PC-9 (cell line): ENCODE data around the gene BMAL1. TPM values are rescaled to one million over a fixed set of nuclear protein-coding genes. Genes with fewer than 3 reads are reported as not detected.

Experiments used
- BruUV-seq: library from RNA; stranded (reverse); fragments of 400-500 nt; replicated peaks from 2 replicates; lab custom pipeline; 2021; lab: Mats Ljungman, UMichigan
- CTCF ChIA-PET: fragments of 300-600 bp; sonication (Branson Sonifier 250); formaldehyde crosslinking; loops from one replicate; lab custom pipeline; 2022; ENCODE audit warnings: antibody characterized with exemption; lab: Charles Lee
- POLR2A ChIA-PET: fragments of 300-600 bp; sonication (Branson Sonifier 250); formaldehyde crosslinking; loops from one replicate; lab custom pipeline; 2022; ENCODE audit warnings: antibody characterized with exemption; ENCODE audit not compliant: unreplicated experiment; lab: Charles Lee
- DNase-seq, 2 experiments: peaks; one replicate each; pipeline versions ENCODE4 v3.0.0 to v3.0.0-alpha.2; 2015 to 2022; ENCODE audit warnings: mixed read lengths in 1 of 2
- H2AFZ ChIP-seq: fragments of 200-600 bp; sonication (generic); 2 replicates; pipeline ENCODE4 v1.8.1; 2017; ENCODE audit warnings: antibody characterized with exemption
- H3F3A ChIP-seq: fragments of 200-600 bp; sonication (generic); 2 replicates; pipeline ENCODE4 v1.8.1; 2017; ENCODE audit warnings: antibody characterized with exemption, mild to moderate bottlenecking, low read depth; ENCODE audit not compliant: insufficient read depth
- H3K27ac ChIP-seq: fragments of 200-600 bp; sonication (generic); 2 replicates; pipeline ENCODE4 v1.6.1; 2016; ENCODE audit warnings: mixed run types
- H3K27me3 ChIP-seq: fragments of 200-600 bp; sonication (generic); 2 replicates; pipeline ENCODE4 v1.6.1; 2016; ENCODE audit warnings: low read depth, mixed run types; ENCODE audit not compliant: insufficient read depth
- H3K36me3 ChIP-seq: fragments of 200-600 bp; sonication (generic); 2 replicates; pipeline ENCODE4 v1.6.1; 2016; ENCODE audit warnings: low read depth, mixed run types
- H3K4me1 ChIP-seq: fragments of 200-600 bp; sonication (generic); replicated peaks from 2 replicates; pipeline ENCODE4 v1.6.1; 2016; ENCODE audit warnings: mixed run types; ENCODE audit not compliant: insufficient read depth
- H3K4me2 ChIP-seq: fragments of 200-600 bp; sonication (generic); 2 replicates; pipeline ENCODE4 v1.6.1; 2017; ENCODE audit warnings: mixed run types
- H3K4me3 ChIP-seq: fragments of 200-600 bp; sonication (generic); 2 replicates; pipeline ENCODE4 v1.6.1; 2016; ENCODE audit warnings: mixed run types
- H3K79me2 ChIP-seq: fragments of 200-600 bp; sonication (generic); 2 replicates; pipeline ENCODE4 v1.6.1; 2017; ENCODE audit warnings: low read depth, mixed run types
- H3K9me2 ChIP-seq: fragments of 200-600 bp; sonication (generic); 2 replicates; pipeline ENCODE4 v1.8.1; 2017; ENCODE audit warnings: mild to moderate bottlenecking; ENCODE audit not compliant: insufficient read depth
- H3K9me3 ChIP-seq: fragments of 200-600 bp; sonication (generic); 2 replicates; pipeline ENCODE4 v1.8.1; 2016; ENCODE audit warnings: low read depth; ENCODE audit not compliant: insufficient read depth
- H4K20me1 ChIP-seq: fragments of 200-600 bp; sonication (generic); 2 replicates; pipeline ENCODE4 v1.8.1; 2017; ENCODE audit not compliant: insufficient read depth
- EZH2 ChIP-seq: fragments of 200-600 bp; sonication (generic); IDR thresholded peaks from 2 replicates; pipeline ENCODE4 v1.8.0; 2017; ENCODE audit warnings: antibody characterized with exemption, low read depth
- intact Hi-C: fragments of 100-400 bp; cut with micrococcal nuclease; formaldehyde crosslinking; loops from one replicate; pipeline ENCODE4 v1.10.0; 2022; ENCODE audit not compliant: unreplicated experiment
- total RNA-seq: library from RNA; stranded (reverse); gene quantifications from 2 replicates; pipeline ENCODE4 v1.2.3, GENCODE V29; 2021
- TF ChIP-seq, protein P1 (sequence below): fragments of 200-600 bp; sonication (generic); conservative IDR thresholded peaks from 2 replicates; pipeline ENCODE4 v1.6.1; 2017; ENCODE audit warnings: mixed run types, antibody characterized with exemption, mild to moderate bottlenecking, moderate library complexity

BMAL1 gene
- total RNA-seq, 1 experiment from 2014 or later: 15.0 TPM

DNA sequence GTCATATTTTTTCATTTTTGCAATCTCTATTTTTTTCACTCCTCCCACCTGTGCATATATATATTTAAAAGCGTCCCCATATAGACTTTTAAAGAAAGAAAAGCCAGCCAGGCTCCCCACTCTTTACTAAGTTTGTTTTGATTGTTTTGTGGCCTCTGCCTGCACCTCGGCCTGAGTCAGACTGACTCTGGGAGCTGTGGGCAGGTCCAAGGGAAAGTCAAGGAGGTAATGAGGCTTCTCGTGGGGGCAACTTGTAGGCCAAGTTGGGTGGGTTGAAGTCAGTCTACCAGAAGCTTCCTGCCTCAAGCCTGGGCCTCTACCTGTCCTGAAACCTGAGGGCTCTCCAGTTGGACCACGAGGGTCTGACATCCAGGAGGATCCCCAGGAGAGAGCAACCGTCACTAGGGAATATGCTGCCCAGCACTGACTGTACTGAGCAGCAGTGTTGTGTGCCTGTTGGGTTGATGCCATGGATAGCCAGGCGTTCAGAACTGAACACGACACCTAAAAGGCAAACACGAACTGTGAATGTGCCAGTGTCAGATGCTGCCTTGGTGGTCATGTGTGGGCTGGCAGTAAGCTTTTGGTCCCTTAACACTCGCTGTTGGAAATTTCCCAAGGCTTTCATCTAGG is 58.8 kb downstream of the BMAL1 start:
- TF ChIP-seq EZH2: no peak
- TF ChIP-seq, protein P1, sequence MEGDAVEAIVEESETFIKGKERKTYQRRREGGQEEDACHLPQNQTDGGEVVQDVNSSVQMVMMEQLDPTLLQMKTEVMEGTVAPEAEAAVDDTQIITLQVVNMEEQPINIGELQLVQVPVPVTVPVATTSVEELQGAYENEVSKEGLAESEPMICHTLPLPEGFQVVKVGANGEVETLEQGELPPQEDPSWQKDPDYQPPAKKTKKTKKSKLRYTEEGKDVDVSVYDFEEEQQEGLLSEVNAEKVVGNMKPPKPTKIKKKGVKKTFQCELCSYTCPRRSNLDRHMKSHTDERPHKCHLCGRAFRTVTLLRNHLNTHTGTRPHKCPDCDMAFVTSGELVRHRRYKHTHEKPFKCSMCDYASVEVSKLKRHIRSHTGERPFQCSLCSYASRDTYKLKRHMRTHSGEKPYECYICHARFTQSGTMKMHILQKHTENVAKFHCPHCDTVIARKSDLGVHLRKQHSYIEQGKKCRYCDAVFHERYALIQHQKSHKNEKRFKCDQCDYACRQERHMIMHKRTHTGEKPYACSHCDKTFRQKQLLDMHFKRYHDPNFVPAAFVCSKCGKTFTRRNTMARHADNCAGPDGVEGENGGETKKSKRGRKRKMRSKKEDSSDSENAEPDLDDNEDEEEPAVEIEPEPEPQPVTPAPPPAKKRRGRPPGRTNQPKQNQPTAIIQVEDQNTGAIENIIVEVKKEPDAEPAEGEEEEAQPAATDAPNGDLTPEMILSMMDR: no peak
- H3F3A ChIP-seq: peaks cover 34% of the 10 kb centered on the region
- H3K36me3 ChIP-seq: no peaks in the 10 kb centered on the region
- no peak overlapping the region for H3K27ac ChIP-seq
- H3K79me2 ChIP-seq: no peaks in the 10 kb centered on the region
- H4K20me1 ChIP-seq: no peaks in the 10 kb centered on the region
- no TSS peak for BruUV-seq
- POLR2A ChIA-PET: interaction anchor here (0.7 kb wide), 1 partner anchor 218 kb away, joined by 3 read pairs; no protein-coding TSS in a partner anchor
- H3K9me2 ChIP-seq: no peaks in the 10 kb centered on the region
- DNase-seq: no peak
- no peak overlapping the region for H3K4me3 ChIP-seq
- peaks cover 61% of the 10 kb centered on the region for H3K4me1 ChIP-seq
- no peaks in the 10 kb centered on the region for H3K27me3 ChIP-seq
- intact Hi-C loops: loop anchor here (5.0 to 10.0 kb wide), 3 partner anchors 128 to 586 kb away; partner anchors contain the start of gene BTBD10
- CTCF ChIA-PET: interaction anchor here (0.6 to 1.7 kb wide), 2 partner anchors 126 to 926 kb away, joined by 3 to 8 read pairs; no protein-coding TSS in a partner anchor
- no peak overlapping the region for H3K4me2 ChIP-seq
- H3K9me3 ChIP-seq: no peaks in the 10 kb centered on the region
- no peak overlapping the region for H2AFZ ChIP-seq

DNA sequence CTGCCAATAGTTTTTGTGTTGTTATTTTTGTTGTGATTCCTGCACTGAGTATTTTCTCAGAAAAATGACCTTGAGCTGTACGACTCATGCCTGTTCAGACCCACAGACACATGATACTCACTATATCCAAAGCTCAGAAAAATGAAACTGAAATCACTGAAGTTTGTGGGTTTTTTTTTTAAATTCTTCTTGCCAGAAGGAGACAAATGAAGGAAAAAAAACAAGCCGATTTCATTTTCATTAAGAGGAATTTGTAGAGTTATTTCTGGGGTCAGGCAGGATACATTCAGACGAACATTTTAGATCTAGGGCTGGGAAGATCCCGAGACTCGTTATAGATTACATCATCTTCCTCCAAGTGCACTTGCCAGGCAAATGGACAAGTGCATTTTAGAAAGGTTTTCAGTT is 60.4 kb downstream of the BMAL1 start:
- H3K9me2 ChIP-seq: no peaks in the 10 kb centered on the region
- intact Hi-C loops: loop anchor here (5.0 to 10.0 kb wide), 3 partner anchors 127 to 584 kb away; partner anchors contain the start of gene BTBD10
- H2AFZ ChIP-seq: peak overlapping the region; percentile 60; the same call in 1 of the 2 replicates
- TF ChIP-seq, protein P1: no peak
- TF ChIP-seq EZH2: no peak
- H3K27me3 ChIP-seq: no peaks in the 10 kb centered on the region
- peak overlapping the region; percentile 35; the same call in 1 of the 2 replicates for H3K4me3 ChIP-seq
- H3F3A ChIP-seq: peaks cover 21% of the 10 kb centered on the region
- H3K27ac ChIP-seq: peak overlapping the region; percentile 85
- no peaks in the 10 kb centered on the region for H3K79me2 ChIP-seq
- H3K4me2 ChIP-seq: peak overlapping the region; percentile 76
- no peaks in the 10 kb centered on the region for H3K36me3 ChIP-seq
- peaks cover 45% of the 10 kb centered on the region for H3K4me1 ChIP-seq
- CTCF ChIA-PET: interaction anchor here (0.6 to 1.2 kb wide), 3 partner anchors 117 to 882 kb away, joined by 3 to 16 read pairs (median 3); no protein-coding TSS in a partner anchor
- POLR2A ChIA-PET: interaction anchor here (0.6 to 0.7 kb wide), 3 partner anchors 131 to 654 kb away, joined by 4 to 8 read pairs (median 4); no protein-coding TSS in a partner anchor
- DNase-seq: no peak
- H3K9me3 ChIP-seq: no peaks in the 10 kb centered on the region
- TSS peak; percentile 92 for BruUV-seq
- H4K20me1 ChIP-seq: no peaks in the 10 kb centered on the region

DNA sequence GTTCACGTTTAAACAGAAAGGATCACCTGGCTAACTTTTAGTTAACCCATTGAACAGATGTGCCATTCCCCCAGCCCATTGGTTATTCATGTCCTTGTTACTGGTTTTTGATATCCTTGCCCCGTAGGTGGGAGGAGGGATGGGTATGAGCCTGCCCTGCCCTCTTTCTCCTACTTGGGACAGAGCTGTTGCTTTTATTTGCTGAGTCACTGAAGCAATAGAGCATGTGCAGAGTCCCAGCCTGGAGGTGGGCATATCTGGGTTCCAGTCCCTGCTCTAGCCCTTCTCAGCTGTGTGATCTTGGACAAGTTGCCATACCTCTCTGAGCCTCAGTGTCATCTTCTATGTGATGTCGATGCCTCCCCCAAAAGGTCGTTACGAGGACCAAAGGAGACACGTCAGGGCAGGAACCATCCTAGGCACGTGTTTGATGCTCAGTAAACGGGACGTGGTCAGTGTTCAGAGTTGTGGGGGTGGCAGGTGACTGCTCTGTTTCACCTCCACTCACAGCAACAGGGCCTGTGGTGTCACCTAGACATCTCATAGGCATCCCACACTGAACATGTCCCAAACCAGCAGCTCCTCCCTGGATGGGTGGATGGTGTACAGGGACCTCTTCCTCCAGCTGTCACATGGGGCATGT is 61.0 kb downstream of the BMAL1 start:
- peaks cover 39% of the 10 kb centered on the region for H3K4me1 ChIP-seq
- no peaks in the 10 kb centered on the region for H3K27me3 ChIP-seq
- H4K20me1 ChIP-seq: no peaks in the 10 kb centered on the region
- no peaks in the 10 kb centered on the region for H3K36me3 ChIP-seq
- H3K4me3 ChIP-seq: peak overlapping the region; percentile 35; the same call in 1 of the 2 replicates
- TF ChIP-seq, protein P1: no peak
- no peak for TF ChIP-seq EZH2
- DNase-seq: peak in 1 of 2 experiments; percentile 44
- H3K9me2 ChIP-seq: no peaks in the 10 kb centered on the region
- peaks cover 16% of the 10 kb centered on the region; the same call in 1 of the 2 replicates for H3F3A ChIP-seq
- peak overlapping the region; percentile 76 for H3K4me2 ChIP-seq
- peak overlapping the region; percentile 60; the same call in 1 of the 2 replicates for H2AFZ ChIP-seq
- intact Hi-C loops: loop anchor here (5.0 to 10.0 kb wide), 3 partner anchors 126 to 584 kb away; partner anchors contain the start of gene BTBD10
- TSS peak; percentile 40 for BruUV-seq
- no peaks in the 10 kb centered on the region for H3K9me3 ChIP-seq
- ChIA-PET POLR2A (interaction anchor here (0.6 kb wide), 1 partner anchor 545 kb away, joined by 4 read pairs; no protein-coding TSS in a partner anchor), CTCF (interaction anchor here (0.6 to 1.2 kb wide), 3 partner anchors 118 to 882 kb away, joined by 3 to 16 read pairs (median 3); no protein-coding TSS in a partner anchor)
- H3K27ac ChIP-seq: peak overlapping the region; percentile 85
- H3K79me2 ChIP-seq: no peaks in the 10 kb centered on the region
